ENCODE results near the gene PID1.

The PID1 gene, protein sequence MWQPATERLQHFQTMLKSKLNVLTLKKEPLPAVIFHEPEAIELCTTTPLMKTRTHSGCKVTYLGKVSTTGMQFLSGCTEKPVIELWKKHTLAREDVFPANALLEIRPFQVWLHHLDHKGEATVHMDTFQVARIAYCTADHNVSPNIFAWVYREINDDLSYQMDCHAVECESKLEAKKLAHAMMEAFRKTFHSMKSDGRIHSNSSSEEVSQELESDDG

DNA sequence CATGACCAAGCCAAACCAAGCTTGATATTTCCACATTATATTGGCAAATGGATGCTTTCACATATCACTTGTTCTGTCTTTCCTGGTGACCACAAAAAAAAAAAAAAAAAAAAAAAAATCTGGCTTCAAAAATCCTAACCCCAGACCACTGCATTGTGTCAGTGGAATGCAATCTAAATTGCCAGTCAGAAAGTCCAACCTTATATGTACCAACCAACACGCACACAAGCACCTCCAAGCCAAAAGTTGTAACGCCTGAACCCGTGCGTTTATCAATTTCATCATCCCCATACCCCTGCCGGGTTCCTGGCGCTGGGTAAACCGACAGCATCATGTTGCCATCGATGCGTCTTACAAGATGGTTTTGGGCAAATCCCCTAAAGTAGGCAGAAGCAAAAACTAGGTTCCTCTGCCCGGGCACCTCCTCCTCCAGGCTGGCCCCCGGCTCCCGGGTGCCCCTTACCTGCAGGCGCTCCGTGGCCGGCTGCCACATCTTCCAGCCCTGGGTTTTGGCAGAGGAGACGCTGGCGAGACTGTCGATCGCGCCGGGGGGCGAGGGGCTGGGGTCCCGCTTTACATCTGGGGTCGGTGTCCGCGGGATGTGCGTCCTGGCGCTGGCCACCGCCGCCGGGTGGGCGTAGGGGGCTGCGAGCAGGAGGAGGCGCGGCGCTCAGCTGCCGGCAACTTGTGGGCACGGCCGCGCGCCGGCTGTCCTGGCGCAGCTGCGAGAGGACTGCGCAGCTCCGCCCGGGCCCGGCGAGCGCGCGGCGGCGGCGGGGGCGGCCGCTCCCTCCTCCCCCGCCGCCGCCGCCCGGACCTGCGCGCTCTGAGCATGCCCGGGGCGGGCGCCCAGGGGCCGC, at the start of gene PID1:
Gene PID1, minus strand, starts transcription at position 737 of the 860 bp plus-strand sequence. Its CDS starts 244 bp downstream, at position 493.
- DNase-seq, result no peak

DNA sequence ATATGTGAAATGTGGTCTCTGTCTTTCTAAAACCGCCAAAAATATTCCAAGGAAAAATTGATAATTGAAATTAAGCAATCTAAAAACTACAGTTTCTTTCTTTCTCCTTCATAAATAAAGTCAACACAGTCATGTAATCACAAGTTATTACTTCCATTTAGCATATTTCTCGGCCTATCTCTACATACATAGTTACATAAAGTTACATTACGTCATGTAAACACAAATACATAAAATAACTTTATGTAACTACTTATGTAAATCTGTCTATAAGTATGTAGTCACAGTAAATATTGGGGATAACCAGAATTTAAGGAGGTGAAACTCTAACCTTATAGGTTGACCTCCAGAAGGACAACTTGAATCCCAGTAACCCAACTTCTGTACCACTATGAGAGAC, 48.5 kb upstream of the PID1 start:
- no peak for DNase-seq

DNA sequence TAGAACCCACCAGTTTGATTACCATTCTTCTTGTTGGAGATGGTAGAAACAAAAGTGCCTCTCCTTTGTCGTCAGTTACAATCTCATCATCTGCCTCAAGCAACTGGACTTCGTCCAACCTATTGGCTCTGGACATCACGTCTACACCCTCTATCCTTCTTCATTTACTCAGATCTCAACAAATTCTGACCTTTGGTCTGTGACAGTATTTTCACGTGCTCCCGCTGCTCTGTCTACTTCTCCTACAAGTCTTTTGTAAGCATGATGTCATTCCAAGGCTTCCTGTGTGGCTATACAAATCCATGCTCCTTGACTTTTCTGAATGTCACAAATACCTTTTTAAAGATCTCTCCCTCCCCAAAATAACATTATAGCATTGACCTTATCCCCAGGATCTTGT, 43.0 kb upstream of the PID1 start:
- DNase-seq, result no peak

DNA sequence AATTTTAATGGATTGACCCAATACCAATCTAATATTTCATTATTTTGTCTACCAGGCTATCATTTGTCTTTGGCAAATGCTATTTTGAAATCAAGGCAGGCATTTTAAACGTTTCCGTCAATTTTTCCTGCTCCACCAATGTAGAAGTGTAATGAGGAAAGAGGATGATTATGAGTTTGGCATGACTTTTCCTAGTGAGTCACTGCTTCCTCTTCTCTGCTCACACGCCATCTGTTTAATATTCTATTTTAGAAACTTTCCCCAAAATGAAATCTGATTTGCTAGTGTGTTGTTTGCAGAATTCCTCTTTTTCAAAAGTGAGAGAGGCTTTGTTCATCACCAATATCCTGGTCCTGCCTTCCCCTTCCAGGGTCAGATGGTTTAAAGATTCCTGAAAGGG, 42.5 kb upstream of the PID1 start:
- no peak for DNase-seq

DNA sequence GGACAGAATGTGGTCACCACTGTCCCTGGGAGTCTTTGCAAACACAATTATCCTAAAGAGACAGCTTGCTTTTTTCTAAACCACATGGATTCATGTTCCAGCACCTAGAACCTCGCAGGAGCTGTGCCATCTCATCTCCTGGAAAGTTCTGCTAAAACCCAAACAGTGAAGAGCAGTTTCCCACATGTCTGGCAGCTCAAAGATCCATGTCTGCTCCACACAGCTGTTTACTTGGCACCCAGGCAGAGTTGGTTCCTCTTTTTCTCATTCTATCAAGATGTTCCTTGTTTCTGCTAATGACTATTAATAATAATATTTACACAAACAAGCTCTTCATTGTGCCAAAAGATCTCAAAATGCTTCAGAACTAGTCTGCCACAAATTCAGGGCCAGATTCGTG, 30.1 kb upstream of the PID1 start:
- DNase-seq, result no peak

DNA sequence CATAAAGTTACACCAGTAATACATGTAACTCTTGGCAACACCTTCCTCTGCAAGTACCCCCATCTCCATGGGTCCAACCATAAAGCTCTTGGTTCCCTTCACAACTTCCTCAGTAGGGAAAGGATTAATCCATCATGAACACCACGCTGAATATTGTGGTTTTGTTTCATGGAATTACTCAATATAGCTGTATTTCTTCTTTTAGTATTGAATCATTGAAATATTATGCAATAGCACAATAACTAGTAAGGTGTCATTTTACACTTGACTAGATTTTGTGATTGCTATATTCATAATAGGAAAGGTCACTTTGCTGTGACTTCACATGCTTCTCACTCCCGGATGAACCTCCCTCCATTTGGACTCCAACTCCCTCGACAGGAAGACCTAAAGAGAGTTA, 29.7 kb upstream of the PID1 start:
- DNase-seq, result no peak

DNA sequence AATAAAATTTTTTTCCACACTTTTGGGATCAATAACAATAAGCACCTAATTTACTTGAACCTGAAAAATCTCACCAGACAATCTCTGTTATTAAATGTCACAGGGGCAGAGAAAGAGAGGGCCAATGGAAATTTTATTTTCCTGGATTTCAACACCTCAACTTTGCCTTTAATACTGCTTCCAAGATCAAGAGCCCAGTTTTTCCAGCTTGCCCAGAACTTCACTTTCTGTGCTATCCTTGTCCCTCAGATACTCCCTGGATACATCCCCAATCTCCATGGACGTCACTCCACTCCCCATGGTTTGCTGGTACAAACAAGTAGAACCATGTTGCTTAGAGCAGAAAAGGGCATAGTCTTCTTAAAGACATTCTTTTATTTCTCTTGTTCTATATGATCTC, 29.3 kb upstream of the PID1 start:
- no peak for DNase-seq

DNA sequence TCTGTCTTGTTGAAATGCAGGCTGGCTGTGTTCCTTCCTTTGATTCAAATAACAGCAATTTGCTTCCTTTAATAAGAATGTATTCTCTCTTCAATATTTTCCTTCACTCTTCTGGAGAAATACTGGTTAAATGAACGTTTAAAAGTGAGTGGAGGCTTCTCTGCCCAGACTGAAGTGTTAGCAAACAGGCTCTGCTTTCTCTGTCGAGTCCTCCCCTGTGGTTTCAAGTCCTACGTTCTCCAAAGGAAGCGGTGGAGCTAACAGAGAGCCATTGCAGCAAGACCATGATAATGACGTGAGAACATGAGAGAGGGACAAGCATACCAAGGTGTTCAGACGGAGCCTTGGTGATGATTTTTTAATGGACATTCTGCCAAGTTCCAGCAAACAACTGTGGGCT, 26.2 kb upstream of the PID1 start:
- no peak for DNase-seq

DNA sequence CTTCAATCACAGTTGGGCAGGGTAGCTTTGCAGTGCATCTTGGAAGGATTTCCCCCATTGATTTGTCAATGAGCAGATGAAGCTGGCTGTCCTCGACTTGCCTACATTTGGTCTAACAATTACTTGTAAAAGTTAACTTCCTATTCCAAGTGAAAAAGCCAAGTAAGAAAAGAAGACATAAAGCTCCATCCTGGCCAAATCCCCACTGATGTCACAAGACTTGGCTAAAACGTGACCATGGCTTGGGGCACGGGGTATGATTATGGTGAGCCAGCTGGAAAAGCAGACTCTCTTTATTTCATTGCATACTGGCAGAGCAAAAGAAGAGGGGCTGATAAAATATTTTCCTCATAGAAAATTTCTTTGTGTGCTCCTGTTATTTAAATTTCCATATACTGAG, 25.4 kb upstream of the PID1 start:
- no peak for DNase-seq

DNA sequence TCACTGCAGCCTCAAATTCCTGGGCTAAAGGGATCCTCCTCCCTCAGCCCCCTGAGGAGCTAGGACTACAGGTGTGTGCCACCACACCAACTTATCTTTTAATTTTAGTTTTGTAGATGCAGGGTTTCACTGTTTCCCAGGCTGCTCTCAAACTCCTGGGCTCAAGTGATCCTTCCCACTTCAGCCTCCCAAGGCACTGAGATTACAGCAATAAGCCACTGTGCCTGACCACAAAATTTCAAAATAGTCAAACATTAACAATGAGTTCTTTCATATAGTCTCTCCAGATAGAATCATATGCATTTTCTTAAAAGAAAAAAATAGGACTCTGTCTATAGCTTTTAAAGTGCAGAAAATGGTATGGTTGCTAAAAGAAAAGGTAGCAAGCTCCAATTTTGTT, 24.9 kb upstream of the PID1 start:
- no peak for DNase-seq

DNA sequence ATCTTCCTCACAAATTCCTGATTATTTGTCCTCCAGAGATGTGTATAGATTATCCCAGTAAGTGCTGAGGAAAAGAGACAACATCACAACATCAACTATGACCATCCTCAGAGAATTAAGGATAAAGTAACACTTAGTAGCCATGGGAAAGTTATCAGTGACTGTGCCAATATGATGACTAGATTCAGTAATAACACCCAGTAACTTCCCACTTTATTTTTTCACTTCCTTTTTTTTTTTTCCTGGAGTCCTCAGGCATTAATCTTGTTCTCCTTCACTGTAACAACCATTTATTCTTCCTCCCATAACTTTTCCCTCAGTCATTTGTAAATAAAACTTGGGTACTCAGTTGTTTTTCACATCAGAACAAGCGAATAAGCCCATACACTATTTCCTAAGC, 16.7 kb upstream of the PID1 start:
- no peak for DNase-seq

DNA sequence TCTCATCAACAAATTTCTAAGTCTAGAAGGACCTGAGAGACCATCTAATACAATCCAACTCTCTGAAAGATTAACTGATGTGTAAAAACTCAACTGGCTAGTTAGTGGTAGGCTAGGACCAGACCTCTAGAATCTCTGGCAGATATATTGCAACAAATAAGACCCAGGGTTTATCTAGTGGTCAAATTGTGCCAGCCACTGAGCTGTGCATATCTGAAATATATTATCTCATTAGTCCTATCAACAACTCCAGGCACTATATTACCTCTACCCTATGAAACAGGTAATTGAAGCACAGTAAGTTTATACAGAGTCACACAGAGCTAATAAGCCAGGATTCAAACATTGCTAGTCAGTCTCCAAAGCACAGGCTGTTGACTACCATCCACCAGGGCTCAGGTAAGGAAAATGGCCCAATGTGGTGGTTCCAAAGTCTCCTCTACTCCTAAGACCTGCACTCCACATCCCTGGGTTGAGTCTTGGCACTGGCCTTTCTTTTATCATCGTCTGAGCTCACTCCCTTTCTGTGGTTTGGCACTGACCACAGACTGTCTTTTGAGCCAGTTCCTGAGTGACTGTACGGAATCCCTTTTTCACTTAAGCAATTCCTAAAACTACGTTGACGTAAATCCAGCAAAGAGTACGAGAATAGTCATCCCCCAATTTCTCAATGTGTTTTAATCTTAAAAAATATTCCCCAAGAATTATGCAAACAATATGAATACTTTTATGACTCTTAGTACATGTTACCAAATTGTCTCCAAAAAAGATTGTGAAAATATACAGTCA, 11.9 kb upstream of the PID1 start:
- DNase-seq, result no peak

DNA sequence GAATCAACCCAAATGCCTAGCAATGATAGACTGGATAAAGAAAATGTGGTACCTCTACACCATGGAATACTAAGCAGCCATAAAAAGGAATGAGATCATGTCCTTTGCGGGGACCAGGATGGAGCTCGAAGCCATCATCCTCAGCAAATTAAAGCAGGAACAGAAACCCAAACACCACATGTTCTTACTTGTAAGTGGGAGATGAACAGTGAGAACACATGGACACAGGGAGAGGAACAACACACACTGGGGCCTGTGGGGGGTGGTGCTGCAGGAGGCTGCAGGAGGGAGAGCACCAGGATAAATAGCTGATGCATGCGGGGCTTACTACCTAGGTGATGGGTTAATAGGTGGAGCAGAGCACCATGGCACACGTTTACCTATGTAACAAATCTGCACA, 8.4 kb upstream of the PID1 start:
- DNase-seq, result no peak

DNA sequence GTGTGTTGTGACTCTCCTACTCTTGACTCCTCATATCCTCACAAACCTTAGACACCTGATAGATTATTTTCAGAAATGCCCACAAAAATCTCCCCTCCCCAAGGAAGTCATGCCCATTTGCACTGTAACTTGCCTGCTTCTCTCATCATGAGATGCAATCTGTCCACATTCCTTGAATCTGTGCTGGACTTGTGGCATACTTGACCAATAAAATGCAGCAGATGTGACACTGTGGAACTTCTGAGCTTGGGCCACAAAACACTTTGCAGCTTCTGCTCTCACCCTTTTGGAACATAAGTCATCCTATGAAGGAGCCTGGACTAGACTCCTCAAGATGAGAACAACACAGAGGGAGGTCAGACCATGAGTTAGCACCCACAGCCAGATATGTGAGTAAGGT, 4.4 kb upstream of the PID1 start:
- no peak for DNase-seq

DNA sequence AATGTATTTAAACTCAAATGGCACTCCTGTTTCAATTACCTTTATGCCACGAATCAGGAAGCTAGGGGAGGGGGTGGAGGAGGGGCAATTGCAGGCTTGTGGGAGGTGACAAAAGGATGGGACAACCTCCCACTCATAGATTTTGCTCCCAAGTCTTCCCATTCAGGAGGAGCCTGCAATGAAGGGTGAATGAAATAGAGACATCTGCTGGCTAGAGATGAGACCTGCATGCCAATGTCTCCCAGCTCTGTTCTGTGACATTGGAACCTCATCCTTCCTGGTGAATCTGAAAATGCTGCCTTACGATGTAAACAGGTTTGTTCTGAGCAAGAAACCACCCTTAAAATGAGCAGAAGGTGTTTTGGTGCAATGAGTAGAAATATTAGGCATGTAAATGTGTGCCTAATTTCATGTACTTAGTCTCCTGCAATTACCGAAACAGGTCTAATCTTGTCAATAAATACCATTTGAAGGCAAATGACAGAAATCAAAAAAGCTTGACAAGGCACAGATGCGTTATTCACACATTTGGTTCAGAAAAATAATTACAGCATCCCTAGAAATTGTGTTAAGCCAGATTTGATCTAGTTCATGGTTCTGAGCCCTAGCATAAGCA, 2.7 kb upstream of the PID1 start:
- DNase-seq, result peak; percentile 31

DNA sequence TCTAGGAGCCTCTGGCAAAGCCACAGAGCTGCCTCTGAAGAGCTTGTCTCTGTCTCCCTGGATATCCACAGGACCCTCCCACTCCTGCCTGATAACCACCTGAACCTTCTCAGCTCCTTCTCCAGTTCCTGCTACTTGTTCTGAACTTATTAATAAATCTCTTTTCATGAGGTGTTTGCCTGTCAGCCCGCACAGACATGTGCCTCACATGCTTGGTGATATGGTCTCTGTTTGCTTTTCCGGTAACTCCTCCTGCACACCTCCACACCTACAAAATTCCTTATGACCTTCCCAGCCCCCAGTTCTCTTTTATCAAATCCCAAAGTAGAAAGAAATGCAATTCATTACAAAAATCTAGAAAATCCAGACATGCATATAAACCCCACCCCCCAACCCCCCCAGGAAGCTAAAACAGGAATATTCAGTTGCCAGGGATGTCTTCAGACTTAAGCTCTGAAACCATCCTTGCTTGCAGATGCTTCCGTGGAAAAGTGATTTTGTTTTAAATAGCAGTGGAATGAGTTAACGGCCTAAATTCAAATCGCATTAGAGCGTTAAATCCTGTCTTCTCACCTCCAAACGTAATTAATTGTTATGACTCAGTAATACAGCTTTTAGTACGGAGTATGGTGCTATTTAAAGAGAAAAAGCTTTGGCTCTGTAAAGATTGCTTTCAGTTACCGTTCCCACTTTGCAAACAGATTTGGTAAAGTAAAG, 2.1 kb upstream of the PID1 start:
- no peak for DNase-seq

DNA sequence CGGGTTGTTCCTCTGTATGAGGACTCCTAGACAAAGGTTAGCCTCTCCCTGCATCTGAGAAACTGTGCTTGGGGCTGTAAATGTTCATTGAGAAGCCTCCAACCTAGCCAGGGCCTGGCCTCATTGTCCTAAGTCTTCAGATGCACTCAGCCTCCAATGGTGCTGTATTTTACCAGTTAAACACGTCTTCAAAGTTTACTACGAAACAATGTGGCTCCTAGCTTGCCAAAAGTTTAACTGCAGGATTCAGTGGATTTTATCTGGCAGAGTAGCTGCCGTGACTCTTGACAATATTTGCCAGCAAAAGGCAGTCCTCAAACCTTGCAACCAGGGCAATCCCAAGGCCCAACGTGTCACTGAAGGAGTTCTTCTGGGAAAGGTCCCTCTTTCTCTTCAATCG, 1.1 kb downstream of the PID1 start:
- DNase-seq, result no peak

DNA sequence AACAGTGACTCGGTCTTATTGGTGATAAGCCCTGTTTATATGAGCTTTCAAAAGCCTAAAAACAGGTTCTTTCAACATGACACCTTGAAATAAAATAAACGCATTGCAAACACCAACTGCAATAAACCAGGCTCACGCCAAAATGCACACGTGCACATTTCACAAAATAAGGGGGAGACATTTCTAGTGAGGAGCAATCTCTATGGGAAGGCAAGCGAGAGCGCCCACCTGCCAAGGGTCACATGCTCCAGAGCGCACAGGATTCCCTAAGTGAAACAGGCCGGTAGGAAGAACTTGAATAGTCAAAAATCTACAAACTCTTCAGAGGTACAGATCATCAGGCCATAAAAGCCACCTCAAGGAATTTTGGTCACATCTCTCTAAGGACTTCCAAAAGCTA, 1.9 kb downstream of the PID1 start:
- DNase-seq, result no peak

DNA sequence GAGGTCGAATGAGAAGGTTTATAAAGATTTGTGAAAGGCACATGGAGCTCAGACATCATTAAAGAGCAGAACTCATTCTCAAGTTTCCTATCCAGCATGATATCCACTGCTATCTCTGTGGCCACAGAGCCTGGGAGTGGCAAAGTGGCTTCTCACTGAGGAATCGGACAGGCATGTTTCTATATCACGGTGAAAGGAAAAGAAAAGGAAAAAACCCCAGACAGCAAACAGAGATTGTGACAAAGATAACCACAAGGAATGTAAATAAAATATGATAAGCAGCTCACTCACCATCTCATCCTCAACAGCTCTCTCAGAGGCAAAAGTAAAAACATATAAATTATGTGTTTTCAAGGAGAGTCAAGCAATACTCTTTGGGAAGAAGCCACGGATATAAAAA, 2.5 kb downstream of the PID1 start:
- no peak for DNase-seq

DNA sequence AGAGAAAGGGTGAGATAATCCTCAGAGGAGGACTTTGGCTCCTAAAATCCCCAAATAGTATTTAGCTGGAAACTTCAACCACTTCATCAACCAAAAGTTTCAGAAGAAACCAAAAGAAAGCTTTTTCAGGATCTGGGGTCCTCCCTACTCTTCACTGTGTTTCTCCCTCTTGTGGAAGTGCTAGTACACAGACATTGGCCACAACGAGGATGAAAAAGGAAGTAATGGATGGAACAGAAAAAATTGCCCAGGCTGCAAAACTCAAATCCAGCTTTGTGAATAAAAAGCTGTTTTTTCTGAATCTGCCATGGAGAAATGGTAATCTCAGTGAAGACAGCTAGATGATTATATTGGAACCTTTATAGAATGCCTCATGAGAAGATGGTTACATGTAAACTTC, 4.0 kb downstream of the PID1 start:
- DNase-seq, result no peak

DNA sequence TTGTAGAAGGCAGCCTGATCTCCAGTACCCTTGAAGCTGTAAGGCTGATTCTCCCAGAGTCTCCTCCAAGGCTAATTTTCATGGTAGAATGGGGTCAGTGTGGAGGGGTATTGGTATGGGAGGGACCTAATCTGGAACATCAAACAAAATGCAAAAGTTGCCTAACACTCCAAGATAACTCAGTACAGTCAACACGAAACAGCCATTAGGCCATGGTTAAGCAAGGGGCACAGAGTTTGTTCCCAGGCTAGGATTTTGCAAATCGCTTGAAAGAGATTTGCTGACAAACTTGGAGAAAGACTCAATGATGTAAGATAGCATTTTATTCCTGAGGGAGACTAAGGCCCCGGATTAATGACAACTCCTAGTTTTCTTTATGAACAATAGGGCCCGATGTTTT, 5.4 kb downstream of the PID1 start:
- no peak for DNase-seq

DNA sequence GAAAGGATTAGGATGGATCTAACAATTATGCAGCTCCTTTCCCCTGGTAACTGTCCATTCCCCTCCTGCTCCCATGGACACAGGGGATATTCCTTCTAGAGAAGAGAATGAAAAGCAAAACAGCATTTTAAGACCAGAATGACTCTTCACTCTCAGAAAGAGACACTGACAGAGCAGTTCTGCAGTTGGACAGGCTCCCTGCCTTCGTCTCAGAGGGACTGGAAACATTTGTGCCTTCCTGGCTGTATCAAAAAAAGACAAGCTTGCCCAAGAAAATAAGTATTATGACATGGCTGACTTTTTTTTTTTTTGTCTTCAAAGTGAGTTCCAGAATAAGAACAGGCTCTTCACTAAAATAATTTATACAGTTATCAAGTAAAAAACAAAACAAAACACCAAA, 9.5 kb downstream of the PID1 start:
- DNase-seq, result no peak

DNA sequence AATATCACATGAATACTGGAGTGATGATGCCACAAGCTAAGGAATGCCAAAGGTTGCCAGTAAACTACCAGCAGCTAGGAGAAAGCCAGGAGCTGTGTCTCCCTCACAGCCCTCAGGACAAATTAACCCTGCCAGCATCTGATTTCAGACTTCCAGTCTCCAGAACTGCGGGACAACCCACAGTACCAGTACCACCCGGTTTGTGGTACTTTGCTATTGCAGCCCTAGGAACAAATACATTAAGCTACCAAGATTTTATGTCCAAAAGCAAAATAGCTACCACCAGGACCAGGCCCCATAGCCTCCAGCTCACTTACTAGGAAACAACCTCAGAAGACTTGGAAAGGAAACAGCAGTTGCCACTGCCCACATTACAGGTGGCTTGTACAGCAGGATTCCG, 10.0 kb downstream of the PID1 start:
- DNase-seq, result no peak

Measured in NCI-H526 treated with DMSO at 0.1 percent for 48 hours (cell line).